GM10248 (cell line): ENCODE results near the gene ALDH4A1.

ENCODE experiments used
- CTCF ChIA-PET: fragments of 300-600 bp; sonication (Branson Sonifier 250); formaldehyde crosslinking; extraction: SDS; loops from one replicate; lab custom pipeline; 2021; ENCODE audit warnings: antibody characterized with exemption; lab: Yijun Ruan, JAX
- POLR2A ChIA-PET: fragments of 350-650 bp; sonication (Branson Sonifier 250); formaldehyde crosslinking; extraction: SDS; loops from one replicate; lab custom pipeline; 2020; ENCODE audit warnings: antibody characterized with exemption; lab: Yijun Ruan, JAX
- DNase-seq: peaks from one replicate; pipeline ENCODE4 v3.0.0; 2012; ENCODE audit errors: extremely low spot score
- TF ChIP-seq, protein P1 (sequence below): IDR thresholded peaks from 2 replicates; pipeline ENCODE4 v1.5.1; 2012; ENCODE audit warnings: mild to moderate bottlenecking, low read depth; ENCODE audit errors: extremely low read depth, missing control alignments, control extremely low read depth

Gene ALDH4A1

DNA sequence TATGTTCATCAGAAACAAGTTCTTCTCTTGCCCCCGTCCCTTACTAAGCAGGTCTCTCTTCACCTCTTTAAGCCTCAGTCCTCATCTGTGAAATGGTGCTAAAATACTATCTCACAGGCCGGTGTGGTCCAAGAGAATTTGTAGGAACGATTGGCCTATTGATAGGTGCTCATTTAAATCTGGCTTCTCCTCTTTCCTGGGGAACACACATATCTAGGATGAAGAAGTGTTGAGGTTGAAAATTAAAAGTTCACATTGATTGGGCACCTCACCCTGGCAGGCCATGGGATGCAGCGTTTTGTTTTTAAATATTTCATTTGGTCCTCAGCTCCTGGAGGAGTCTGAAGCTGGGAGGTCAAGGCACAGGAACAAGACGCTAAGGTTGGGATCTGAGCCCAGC, 34.0 kb downstream of the ALDH4A1 start:
- CTCF ChIA-PET, result no interaction called here

DNA sequence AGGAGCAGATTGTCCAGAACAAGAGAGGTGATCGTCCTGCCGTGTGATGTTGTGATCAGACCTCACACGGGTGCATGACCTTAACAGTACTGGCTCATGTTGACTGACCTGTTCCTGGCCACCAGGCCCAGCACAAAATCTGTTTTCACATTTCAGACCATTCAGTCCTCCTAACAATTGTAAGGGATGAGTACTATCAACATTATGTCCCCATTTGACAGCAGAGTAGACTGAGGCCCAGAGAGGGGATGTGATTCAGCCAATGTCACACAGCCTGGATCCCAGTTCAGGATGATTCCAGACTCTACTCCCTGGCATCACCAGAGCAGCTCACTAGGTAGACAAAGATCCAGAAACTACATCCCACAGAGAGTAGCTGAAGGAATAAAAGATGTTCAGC, 35.5 kb downstream of the ALDH4A1 start:
- ChIA-PET POLR2A (interaction anchor here (0.7 kb wide), 1 partner anchor 1282 kb away, joined by 4 read pairs; no protein-coding TSS in a partner anchor), CTCF (interaction anchor here (1.6 kb wide), 1 partner anchor 9 kb away, joined by 5 read pairs; no protein-coding TSS in a partner anchor)
- TF ChIP-seq, protein P1, sequence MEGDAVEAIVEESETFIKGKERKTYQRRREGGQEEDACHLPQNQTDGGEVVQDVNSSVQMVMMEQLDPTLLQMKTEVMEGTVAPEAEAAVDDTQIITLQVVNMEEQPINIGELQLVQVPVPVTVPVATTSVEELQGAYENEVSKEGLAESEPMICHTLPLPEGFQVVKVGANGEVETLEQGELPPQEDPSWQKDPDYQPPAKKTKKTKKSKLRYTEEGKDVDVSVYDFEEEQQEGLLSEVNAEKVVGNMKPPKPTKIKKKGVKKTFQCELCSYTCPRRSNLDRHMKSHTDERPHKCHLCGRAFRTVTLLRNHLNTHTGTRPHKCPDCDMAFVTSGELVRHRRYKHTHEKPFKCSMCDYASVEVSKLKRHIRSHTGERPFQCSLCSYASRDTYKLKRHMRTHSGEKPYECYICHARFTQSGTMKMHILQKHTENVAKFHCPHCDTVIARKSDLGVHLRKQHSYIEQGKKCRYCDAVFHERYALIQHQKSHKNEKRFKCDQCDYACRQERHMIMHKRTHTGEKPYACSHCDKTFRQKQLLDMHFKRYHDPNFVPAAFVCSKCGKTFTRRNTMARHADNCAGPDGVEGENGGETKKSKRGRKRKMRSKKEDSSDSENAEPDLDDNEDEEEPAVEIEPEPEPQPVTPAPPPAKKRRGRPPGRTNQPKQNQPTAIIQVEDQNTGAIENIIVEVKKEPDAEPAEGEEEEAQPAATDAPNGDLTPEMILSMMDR, result no peak
- DNase-seq, result no peak

More for the DNA sequence above, 34.0 kb downstream of the ALDH4A1 start:
- TF ChIP-seq, protein P1, result no peak
- POLR2A ChIA-PET, result no interaction called here
- DNase-seq, result no peak

DNA sequence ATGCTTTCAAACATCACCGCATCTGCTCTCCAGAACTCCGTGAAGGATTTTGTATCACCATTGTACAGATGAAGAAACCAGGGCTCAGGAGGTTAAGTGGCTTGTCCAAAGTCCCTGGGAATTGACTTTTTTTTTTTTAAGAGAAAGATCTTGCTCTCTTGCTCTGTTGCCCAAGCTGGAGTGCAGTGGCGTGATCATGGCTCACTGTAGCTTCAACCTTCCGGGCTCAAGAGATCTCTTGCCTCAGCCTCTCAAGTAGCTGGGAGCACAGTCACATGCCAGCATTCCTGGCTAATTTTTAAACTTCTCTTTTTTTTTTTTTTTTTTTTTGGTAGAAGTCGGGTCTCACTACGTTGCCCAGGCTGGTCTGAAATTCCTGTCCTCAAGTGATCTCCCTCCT, 36.0 kb downstream of the ALDH4A1 start:
- TF ChIP-seq, protein P1, result no peak
- CTCF ChIA-PET, result interaction anchor here (1.6 kb wide), 1 partner anchor 9 kb away, joined by 5 read pairs; no protein-coding TSS in a partner anchor
- POLR2A ChIA-PET, result interaction anchor here (0.7 kb wide), 1 partner anchor 1282 kb away, joined by 4 read pairs; no protein-coding TSS in a partner anchor
- no peak for DNase-seq

DNA sequence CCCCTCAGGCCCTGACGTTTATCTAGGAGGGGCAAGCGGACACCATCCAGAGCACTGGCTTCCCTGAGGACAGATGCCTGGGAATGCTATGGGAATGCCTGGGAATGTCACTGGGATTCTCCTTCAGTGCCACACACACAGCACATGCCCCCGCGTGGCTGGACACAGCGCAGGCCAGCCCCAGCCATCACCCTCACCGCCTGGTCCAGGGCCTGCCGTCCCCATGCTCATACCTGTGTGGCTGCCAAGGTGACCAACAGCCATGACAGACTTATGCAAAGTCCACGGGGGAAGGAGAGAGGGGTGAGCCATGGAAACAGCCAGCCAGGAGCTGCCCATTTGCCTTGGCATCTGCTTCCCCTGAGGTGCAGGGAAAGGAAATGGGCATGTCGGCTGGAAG, 37.2 kb downstream of the ALDH4A1 start:
- ChIA-PET CTCF (no interaction called here), POLR2A (no interaction called here)
- TF ChIP-seq, protein P1, result no peak
- DNase-seq, result no peak

DNA sequence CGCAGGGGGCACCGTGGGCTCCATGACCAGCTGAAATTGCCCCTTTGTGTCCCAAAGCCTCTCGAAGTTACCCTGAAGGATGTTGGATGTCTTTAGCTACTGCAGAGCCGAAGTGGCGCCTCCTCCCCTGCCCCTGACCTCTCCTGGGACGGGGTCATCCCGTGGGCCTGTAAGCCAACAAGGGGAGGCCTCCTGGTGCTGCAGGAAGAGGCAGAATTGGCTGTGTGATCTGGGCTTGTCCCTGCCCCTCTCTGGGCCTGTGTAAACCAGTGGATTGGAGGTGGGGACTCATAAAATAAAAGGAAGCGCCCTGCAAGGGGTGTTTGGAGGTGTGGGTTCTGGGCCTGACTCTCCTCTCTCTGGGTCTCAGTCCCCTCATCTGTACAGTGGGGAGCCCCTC, 40.8 kb downstream of the ALDH4A1 start:
- TF ChIP-seq, protein P1, result no peak
- ChIA-PET POLR2A (no interaction called here), CTCF (interaction anchor here (0.8 to 3.2 kb wide), 2 partner anchors 13 to 34 kb away, joined by 3 to 14 read pairs; no protein-coding TSS in a partner anchor)
- no peak for DNase-seq

DNA sequence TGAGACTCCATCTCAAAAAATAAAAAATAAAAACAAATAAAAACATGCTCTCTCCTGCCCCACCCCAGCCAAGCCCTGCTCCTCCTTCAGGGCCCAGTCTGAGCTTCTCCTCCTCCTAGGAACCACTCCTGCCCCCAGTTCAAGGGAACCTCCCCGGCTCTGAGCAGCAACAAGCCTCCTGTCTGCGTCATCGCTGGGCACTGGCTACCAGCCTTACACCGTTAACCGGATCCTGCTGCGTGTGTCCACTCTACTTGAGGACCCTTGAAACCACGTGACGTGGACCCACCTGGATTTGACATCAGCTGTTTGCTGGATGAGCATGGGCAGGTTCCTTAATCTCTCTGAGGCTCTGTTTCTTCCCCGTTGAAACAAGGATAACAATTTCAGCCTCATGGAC, 41.3 kb downstream of the ALDH4A1 start:
- TF ChIP-seq, protein P1, result no peak
- ChIA-PET POLR2A (no interaction called here), CTCF (interaction anchor here (3.2 kb wide), 1 partner anchor 14 kb away, joined by 14 read pairs; no protein-coding TSS in a partner anchor)
- no peak for DNase-seq

DNA sequence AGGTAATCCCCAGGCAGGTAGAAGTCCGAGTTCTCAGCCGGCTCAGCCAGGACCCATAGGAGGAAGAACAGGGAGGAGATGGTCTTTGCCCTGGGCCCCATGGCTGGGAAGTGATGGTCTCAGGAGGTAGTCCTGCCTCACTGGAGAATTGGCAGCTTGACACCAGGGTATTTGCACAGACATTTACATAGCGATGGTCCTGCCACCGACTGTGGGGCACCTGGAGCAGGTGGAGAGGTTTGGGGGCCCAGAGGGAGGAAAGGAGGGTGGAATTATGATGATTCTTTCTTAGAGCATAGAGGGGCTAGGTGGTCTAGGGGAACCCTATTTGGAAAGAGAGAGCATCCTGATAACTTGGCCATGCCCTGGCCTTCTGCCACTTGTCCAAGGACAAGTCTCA, 42.8 kb downstream of the ALDH4A1 start, which contains the start of gene TAS1R2:
TAS1R2 (minus strand) TSS at position 101 of the 400 bp plus-strand sequence; CDS start at position 101, 0 bp downstream.
- TF ChIP-seq, protein P1, result no peak
- CTCF ChIA-PET, result interaction anchor here (3.2 kb wide), 1 partner anchor 15 kb away, joined by 14 read pairs; no protein-coding TSS in a partner anchor
- no peak for DNase-seq
- POLR2A ChIA-PET, result no interaction called here
